ENCODE data around the gene CRIM1.

DNA sequence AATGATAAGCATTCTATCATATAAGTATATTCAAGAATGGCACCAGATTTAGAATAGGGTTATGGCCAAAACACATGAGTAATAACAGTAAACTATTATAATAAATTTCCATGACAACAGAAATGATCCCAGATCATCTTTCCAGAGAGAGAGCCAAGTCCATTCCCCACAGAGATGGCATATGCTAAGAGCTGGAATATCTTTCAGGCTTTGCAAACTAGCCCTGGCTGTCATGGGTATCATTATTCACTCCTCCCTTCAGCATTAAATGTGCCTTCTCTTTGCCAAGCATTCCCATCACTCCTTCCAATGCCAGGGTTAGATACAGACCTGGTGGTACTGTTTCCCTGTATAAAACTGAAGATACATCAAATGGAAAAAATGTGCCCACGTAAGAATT lies 231.5 kb downstream of the CRIM1 start:
- TF ChIP-seq CTCF (conservative IDR thresholded peaks at IDR 0.05; ENCODE audit: low read depth, low read length) (no peak), EZH2 (IDR thresholded peaks at IDR 0.05; ENCODE audit: borderline replicate concordance, low read depth, low read length, poor library complexity, severe bottlenecking) (no peak)

All from A673 (cell line).